SH-SY5Y (cell line): ENCODE data around the gene ROPN1L.

ENCODE experiments used
- GATA2 ChIP-seq: IDR thresholded peaks from 2 replicates; pipeline ENCODE4 v1.6.1; 2011; ENCODE audit warnings: mild to moderate bottlenecking, low read depth, low read length
- GATA3 ChIP-seq: IDR thresholded peaks from 2 replicates; pipeline ENCODE4 v1.6.1; 2011; ENCODE audit warnings: low read depth, mild to moderate bottlenecking, low read length, moderate library complexity

ROPN1L gene

DNA sequence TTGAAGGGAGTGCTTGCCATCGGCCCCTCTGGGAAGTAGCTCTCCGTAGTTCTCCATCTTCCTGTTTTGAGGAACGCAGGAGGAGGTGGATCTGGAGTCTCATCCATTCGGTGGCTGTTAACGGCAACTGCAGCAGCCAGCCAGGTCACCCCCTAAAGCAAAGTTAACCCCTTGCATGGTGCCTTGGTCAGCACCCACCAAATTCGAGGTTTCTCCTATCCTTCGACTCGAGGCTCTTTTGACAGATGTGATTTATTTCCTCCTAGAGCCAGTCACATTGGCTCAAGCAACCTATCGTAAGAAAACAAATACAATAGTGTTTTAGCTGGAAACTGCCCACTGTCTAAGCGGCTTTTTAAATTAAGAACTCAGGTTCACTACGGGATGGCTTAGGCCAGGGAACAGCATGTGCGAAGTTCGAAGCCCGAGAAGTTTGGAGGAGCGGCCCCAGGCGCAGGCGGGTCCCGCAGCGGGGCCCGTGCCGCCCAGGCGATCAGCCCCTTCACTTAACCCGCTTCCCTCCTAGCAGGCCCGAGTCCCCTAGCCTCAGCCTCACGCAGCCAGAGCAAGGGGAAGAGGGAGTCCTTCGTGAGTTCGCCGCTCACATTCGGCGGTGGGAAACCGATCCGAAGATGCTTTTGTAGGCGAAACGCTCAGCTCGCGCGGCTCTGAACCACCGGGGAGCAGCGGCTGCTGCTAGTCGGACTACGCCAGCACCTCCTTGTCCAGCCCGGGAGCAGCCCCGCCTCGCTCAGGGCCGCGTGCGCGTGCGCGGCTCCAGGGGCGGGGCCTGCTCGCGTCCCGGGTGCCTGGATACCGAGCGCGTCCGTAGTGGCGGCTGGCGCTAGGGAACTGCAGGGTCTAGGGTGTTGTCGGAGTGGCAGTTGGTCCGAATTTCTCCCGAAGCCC, at the start of gene ROPN1L:
Gene ROPN1L (plus strand): TSS at position 797 of the 909 bp plus-strand sequence. CDS start 289 bp downstream, outside the sequence.
- TF ChIP-seq GATA2 = no peak
- no peak for TF ChIP-seq GATA3

DNA sequence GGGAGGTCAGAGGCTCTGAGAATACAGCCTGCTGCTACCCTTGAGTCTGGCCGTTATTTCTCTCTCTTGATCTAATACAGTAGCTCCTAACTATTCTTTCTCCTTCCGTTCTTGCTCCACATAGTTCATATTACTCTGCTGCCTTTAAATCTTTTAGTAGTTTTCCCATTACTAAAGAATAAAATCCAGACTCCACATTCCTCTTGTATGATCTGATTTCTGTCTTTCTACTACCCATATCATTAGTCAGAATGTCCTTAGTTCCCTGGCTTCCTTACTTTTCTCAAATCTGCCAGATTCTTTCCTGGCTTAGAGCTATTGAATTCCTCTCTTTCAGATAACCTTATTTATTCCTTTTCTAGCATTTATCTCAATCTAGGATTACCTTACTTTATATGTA, 48.2 kb upstream of the ROPN1L start:
- TF ChIP-seq GATA3 (no peak), GATA2 (no peak)

DNA sequence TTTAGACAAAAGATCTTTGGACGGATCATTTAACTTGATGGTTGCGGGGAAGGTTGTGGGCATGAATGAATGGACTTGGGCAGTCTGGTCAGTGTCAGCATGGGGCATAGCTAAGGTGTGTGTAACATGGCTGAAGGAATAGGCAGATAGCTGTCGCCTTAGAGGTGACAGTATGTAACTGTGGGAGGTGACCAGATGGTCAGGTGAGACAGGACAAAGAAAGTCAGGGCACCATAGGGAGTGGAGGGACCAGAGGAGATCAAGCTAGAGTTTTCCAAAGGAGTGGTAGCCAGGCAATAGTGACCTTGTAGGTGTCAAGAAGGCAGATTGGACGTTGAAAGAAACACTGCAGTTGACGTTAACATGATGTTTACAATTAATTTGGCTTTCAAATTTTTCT, 45.1 kb upstream of the ROPN1L start:
- no peak for TF ChIP-seq GATA2
- TF ChIP-seq GATA3 = no peak

DNA sequence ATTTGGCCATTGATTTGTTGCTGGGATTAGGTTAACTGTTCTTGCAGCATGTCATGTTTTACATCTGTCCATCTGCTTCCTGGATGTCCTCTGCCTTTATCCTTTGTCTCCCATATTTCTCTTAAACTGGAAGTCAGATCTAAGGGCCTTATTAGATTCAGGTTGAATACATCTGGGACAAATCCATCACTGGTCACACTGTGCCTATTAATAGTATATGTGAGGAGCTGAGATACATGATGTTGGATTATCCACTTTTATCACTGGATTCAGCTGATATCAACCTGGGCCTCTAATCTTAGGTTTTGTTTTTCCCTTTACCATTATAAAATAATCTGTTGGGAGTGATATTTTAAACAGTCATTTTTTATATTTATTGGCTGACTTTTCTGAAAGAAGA, 41.8 kb upstream of the ROPN1L start:
- TF ChIP-seq GATA2 (no peak), GATA3 (no peak)

DNA sequence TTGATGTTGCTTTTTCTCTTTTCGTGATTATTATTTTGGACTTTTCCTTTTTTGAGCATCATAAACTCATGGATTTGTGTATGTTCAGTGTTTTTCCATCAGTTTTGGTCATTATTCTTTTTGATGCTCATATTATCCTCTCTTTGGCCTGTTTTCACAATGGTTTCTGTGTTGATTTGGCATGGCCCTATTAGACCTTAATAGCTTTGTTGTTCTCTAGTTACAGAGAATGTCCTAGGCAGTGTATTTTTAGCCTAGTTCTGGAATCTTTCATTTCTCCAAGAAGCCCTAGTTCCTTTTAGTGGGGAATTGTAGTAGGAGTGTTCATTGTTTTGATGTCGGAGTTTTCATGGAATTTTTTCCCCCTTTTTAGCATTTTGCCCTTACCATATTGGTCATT, 41.3 kb upstream of the ROPN1L start:
- TF ChIP-seq GATA2 (no peak), GATA3 (no peak)

DNA sequence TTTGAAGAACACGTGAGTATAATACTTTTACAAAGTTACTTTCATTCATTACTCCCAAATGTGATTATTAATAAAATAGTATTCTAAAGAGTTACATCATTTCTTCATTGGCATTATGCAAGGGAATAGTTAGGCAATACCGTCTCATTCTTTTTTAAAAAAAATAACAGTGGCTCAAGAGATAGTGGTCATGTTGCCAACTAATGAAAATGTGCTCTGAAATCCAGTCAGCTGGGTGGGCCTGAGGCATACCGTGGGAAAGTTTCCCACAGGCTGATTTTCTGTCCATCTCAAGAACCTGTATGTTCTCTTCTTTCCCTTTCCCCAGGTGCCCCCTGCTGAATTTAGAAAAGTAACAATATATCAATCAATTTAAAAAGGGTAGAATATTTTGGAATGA, 40.8 kb upstream of the ROPN1L start:
- TF ChIP-seq GATA2 (no peak), GATA3 (no peak)

DNA sequence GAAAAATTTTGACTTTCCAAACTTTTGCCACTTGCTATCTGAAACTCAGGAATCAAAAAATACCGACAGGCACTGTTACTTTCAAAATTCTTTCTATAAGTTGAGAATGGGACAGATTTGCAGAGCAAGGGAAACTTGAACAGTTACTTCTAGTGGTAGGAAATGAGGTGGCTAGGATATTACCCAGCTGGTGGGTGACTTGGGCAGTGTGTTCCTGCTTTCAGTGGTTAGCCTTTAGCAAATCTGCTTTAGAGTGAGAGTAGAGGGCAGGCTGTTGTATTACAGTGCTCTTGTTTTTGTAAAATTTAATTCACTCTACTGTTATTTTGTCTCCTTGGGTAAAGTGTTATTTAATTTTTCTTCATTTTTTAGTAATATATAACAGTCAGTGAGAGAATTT, 40.2 kb upstream of the ROPN1L start:
- TF ChIP-seq GATA3 (no peak), GATA2 (no peak)

DNA sequence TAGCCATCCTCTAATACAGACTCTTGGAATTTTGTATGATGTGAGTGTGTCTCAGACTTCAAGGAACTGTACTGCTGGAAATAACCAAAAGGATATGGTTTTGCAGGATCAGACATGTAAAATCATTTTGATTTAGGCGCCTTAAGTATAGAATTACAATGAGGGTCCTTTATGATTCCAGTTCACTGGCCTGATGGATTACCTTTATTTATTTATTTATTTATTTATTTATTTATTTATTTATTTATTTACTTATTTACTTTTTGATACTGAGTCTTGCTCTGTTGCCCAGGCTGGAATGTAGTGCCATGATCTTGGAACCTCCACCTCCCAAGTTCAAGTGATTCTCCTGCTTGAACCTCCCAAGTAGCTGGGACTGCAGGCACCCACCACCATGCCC, 37.9 kb upstream of the ROPN1L start:
- TF ChIP-seq GATA2 = no peak
- TF ChIP-seq GATA3 = no peak

DNA sequence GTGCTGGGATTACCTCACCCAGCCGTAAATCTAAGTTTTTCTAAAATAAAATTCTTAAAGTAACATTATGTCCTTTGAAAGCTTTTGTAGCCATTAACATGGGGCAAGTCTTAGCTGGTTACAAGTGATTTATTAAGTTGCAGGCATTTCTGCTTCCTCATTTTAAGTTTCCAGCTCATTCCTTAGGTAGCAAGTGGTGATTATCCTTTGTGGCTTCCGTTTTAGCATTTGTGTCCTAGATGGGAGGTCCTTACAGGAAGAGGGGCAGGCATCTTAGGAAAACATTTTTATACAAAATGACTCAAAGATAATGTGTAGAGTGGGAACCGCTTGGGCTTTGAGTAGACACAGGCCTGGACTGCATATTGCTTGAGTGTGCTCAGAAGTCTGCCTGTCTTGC, 35.0 kb upstream of the ROPN1L start:
- TF ChIP-seq GATA3 (no peak), GATA2 (no peak)

DNA sequence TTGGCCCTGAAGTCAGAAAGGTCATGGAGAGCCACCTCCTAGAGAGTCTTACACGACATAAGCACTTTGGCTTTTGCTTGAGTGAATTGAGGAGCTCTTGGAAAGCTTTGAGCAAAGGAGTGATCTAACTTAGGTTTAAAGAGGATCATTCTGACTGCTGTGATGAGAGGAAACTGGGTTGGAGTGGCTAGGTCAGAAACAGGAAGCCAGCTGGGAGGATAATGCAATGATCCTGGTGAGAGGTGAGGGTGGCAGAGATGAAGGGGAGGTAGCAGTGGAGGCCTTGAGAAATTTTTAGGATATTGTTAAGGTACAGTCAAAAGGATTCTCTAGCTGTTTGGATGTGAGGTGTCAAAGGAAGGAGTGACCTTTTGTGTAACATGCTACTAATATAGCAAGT, 32.2 kb upstream of the ROPN1L start:
- TF ChIP-seq GATA2 (no peak), GATA3 (no peak)

DNA sequence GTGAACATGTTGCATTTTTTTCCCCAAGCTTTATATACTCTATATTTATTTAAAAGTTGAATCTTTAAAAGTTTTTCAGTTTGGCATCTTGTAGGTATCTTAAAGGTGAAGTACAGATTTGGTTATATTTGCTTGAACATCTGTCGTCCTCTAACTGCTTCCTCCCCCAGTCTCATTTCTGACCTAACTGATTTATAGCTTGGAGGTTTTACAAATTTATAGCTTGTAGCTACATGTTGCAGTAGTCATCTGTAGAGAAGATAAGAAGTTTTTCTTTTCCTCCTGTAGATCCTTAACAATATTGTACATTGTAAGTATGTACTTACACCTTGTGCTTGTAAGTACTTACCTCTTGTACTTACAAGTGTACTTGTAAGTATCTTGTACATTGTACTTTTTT, 31.0 kb upstream of the ROPN1L start:
- TF ChIP-seq GATA2 (no peak), GATA3 (no peak)

DNA sequence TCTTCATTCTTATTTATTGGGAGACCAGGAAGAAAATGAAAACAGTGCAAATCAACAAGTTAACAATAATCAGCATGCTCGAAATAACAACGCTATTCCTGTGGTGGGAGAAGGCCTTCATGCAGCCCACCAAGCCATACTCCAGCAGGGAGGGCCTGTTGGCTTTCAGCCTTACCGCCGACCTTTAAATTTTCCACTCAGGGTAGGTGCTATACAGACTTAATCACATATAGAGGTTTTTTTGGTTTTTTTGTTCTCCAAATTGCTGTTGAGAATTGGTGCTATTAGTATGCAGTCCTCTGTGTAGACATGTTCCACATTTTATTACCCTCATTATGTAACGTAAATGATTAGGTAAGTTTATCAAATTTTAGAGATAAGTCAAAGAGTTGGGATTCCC, 30.3 kb upstream of the ROPN1L start:
- TF ChIP-seq GATA2 (no peak), GATA3 (no peak)

DNA sequence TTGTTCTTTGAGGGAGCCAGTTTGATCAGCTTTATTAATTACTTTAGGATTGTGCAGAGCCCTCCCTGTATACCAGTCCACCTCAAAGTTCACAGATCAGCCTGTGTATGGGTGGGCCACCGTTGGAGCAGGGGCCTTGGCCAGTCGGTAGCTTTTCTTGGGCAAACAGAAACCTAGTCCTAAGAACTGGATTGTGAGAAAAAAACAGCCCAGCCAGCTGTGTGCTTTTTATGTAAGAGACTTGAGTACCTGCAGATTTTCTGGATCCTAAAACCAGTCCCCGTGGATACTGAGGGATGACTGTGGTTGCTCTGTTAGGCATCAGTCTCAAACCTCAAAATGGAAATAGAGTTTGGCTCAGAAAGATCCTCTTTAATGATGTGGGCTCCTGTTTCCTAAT, 24.8 kb upstream of the ROPN1L start:
- TF ChIP-seq GATA3 = no peak

DNA sequence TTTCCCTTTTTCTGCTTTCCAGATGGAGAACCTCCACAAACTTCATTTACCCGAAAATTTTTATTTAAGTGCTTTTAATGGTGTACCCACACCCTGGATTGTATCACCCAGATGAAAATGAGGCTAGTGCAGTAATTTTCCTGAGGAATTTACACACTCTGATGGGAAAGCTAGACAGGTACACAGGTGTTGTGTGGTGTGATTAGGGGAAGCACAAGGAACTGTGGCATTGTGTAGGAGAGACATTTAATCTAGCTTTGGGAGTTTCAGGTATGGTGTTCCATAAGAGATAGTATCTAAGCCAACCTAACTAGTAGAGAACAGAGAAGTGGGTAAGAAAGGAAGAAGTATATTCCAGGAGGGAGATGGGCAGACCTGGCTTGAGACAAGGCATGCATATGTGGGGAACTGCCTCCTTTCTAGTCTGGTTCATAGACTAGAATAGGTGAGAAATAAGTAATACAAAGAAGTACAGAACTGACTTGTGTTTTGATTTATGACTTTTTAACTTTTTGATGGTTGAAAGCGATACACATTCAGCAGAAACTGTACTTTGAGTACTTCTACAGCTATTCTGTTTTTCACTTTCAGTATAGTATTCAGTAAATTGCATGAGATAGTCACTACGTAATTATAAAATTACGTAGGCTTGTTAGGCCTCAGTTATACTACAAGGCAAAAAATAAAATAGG, 22.9 kb upstream of the ROPN1L start:
- no peak for TF ChIP-seq GATA2
- no peak for TF ChIP-seq GATA3

DNA sequence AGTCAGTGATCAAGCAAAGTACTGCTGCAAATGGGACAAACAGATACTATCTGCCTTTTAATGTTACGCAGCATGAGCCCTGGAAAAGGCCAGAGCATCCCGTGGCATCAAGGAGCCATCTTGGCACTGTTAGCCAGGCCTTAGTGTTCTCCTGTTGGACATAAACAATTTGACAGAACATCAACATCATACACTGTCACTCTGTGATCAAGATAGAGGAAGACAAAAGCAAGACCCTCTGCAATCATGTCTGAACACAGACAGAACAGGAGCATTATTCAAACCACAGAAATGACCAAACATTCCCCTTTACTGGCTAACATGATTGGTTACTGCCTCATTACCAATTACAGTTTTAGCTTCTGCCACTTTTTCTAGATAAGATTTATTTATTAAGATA, 21.2 kb upstream of the ROPN1L start:
- TF ChIP-seq GATA2 (peak; percentile 100), GATA3 (peak; percentile 99)
